GM18870 (cell line): Measurements from ENCODE around the gene LAMP5.

ENCODE experiments used
- ATAC-seq: cut with Tn5 transposase; IDR thresholded peaks from one replicate; pipeline ENCODE4 v1.9.1; 2021; ENCODE audit warnings: moderate library complexity; ENCODE audit not compliant: unreplicated experiment

LAMP5 gene

GRCh38 chr20:9531581-9531980, 17.2 kb downstream of the LAMP5 start:
- ATAC-seq, result no peak

- ATAC-seq, result no peak
Measured at GRCh38 chr20:9532069-9532838, 17.9 kb downstream of the LAMP5 start.

GRCh38 chr20:9534025-9534424, 19.6 kb downstream of the LAMP5 start:
- ATAC-seq, result no peak

GRCh38 chr20:9535449-9535848, 21.1 kb downstream of the LAMP5 start:
- ATAC-seq, result no peak

GRCh38 chr20:9543214-9543613, 28.8 kb downstream of the LAMP5 start:
- ATAC-seq, result no peak

- ATAC-seq, result no peak
Measured at GRCh38 chr20:9550283-9550682, 35.9 kb downstream of the LAMP5 start.

- no peak for ATAC-seq
Measured at GRCh38 chr20:9550871-9551270, 36.5 kb downstream of the LAMP5 start.

GRCh38 chr20:9551808-9552550, 37.6 kb downstream of the LAMP5 start:
- ATAC-seq, result no peak

GRCh38 chr20:9555781-9556180, 41.4 kb downstream of the LAMP5 start:
- ATAC-seq, result no peak

GRCh38 chr20:9557411-9557810, 43.0 kb downstream of the LAMP5 start:
- ATAC-seq, result no peak

- ATAC-seq, result no peak
Measured at GRCh38 chr20:9565910-9566550, 51.6 kb downstream of the LAMP5 start.

GRCh38 chr20:9566977-9567376, 52.6 kb downstream of the LAMP5 start:
- no peak for ATAC-seq

GRCh38 chr20:9570612-9571011, 56.2 kb downstream of the LAMP5 start:
- no peak for ATAC-seq

- ATAC-seq, result no peak
Measured at GRCh38 chr20:9571783-9572182, 57.4 kb downstream of the LAMP5 start.

- no peak for ATAC-seq
Measured at GRCh38 chr20:9572670-9573069, 58.3 kb downstream of the LAMP5 start.

- no peak for ATAC-seq
Measured at GRCh38 chr20:9573335-9574151, 59.2 kb downstream of the LAMP5 start.

- ATAC-seq, result no peak
Measured at GRCh38 chr20:9574181-9574580, 59.8 kb downstream of the LAMP5 start.

GRCh38 chr20:9574776-9575175, 60.4 kb downstream of the LAMP5 start:
- no peak for ATAC-seq

GRCh38 chr20:9575836-9576235, 61.4 kb downstream of the LAMP5 start:
- ATAC-seq, result no peak

- no peak for ATAC-seq
Measured at GRCh38 chr20:9576695-9577094, 62.3 kb downstream of the LAMP5 start.

GRCh38 chr20:9577397-9577796, 63.0 kb downstream of the LAMP5 start:
- no peak for ATAC-seq
